GM06990 (cell line): ENCODE measurements around the gene CDH24.

ENCODE experiments used
- DNase-seq: peaks from one replicate; pipeline ENCODE4 v3.0.0-alpha.2; 2011; ENCODE audit not compliant: insufficient read length; ENCODE audit errors: extremely low read depth
- H3K27me3 ChIP-seq: replicated peaks from 2 replicates; pipeline ENCODE4 v1.6.0; 2011; ENCODE audit warnings: low read length; ENCODE audit not compliant: control insufficient read depth, insufficient read depth
- H3K36me3 ChIP-seq: 2 replicates; pipeline ENCODE4 v1.5.1; 2011; ENCODE audit warnings: low read length; ENCODE audit not compliant: control insufficient read depth, insufficient read depth
- H3K4me3 ChIP-seq: replicated peaks from 2 replicates; pipeline ENCODE4 v1.5.1; 2011; ENCODE audit warnings: low read depth, mild to moderate bottlenecking, control low read depth, low read length
- TF ChIP-seq, protein P1 (sequence below): IDR thresholded peaks from 2 replicates; pipeline ENCODE4 v1.5.1; 2011; ENCODE audit warnings: low read length, control low read depth, mild to moderate bottlenecking, inconsistent platforms; ENCODE audit not compliant: insufficient read depth, poor library complexity, severe bottlenecking

CDH24 gene

GRCh38 chr14:23052182-23052623 lies 5.1 kb downstream of the CDH24 start:
- Histone ChIP-seq H3K27me3 (no peaks in the 10 kb centered on the region), H3K4me3 (no peak overlapping the region), H3K36me3 (no peaks in the 10 kb centered on the region)
- DNase-seq, result no peak
- TF ChIP-seq, protein P1, sequence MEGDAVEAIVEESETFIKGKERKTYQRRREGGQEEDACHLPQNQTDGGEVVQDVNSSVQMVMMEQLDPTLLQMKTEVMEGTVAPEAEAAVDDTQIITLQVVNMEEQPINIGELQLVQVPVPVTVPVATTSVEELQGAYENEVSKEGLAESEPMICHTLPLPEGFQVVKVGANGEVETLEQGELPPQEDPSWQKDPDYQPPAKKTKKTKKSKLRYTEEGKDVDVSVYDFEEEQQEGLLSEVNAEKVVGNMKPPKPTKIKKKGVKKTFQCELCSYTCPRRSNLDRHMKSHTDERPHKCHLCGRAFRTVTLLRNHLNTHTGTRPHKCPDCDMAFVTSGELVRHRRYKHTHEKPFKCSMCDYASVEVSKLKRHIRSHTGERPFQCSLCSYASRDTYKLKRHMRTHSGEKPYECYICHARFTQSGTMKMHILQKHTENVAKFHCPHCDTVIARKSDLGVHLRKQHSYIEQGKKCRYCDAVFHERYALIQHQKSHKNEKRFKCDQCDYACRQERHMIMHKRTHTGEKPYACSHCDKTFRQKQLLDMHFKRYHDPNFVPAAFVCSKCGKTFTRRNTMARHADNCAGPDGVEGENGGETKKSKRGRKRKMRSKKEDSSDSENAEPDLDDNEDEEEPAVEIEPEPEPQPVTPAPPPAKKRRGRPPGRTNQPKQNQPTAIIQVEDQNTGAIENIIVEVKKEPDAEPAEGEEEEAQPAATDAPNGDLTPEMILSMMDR, result no peak

- no peaks in the 10 kb centered on the region for H3K27me3 ChIP-seq
- no peaks in the 10 kb centered on the region for H3K36me3 ChIP-seq
- TF ChIP-seq, protein P1, result no peak
- DNase-seq, result no peak
- H3K4me3 ChIP-seq, result no peak overlapping the region
Observed at GRCh38 chr14:23051141-23052057, 5.9 kb downstream of the CDH24 start.

- no peak for DNase-seq
- TF ChIP-seq, protein P1, result no peak
- Histone ChIP-seq H3K27me3 (no peaks in the 10 kb centered on the region; the same call in 1 of the 2 replicates), H3K4me3 (no peak overlapping the region), H3K36me3 (no peaks in the 10 kb centered on the region)
Observed at GRCh38 chr14:23049011-23049410, 8.3 kb downstream of the CDH24 start.

- TF ChIP-seq, protein P1, result no peak
- H3K36me3 ChIP-seq, result no peaks in the 10 kb centered on the region
- no peaks in the 10 kb centered on the region; the same call in 1 of the 2 replicates for H3K27me3 ChIP-seq
- DNase-seq, result no peak
- no peak overlapping the region for H3K4me3 ChIP-seq
Observed at GRCh38 chr14:23047751-23048693, 9.3 kb downstream of the CDH24 start.

GRCh38 chr14:23047034-23047634 lies 10.2 kb downstream of the CDH24 start:
- TF ChIP-seq, protein P1, result no peak
- Histone ChIP-seq H3K4me3 (no peak overlapping the region), H3K36me3 (no peaks in the 10 kb centered on the region), H3K27me3 (no peaks in the 10 kb centered on the region; the same call in 1 of the 2 replicates)
- no peak for DNase-seq
